Endothelial cell of umbilical vein (primary cell): ENCODE measurements around the gene TRIM67. TPM values are rescaled to one million over a fixed set of nuclear protein-coding genes. Genes with fewer than 3 reads are reported as not detected.

ENCODE experiments used
- BruUV-seq: library from RNA; stranded (reverse); fragments of 400-500 nt; replicated peaks from 2 replicates; lab custom pipeline; 2021; lab: Mats Ljungman, UMichigan
- CTCF ChIA-PET: fragments of 300-600, 350-600 bp; sonication (Branson Sonifier 250); formaldehyde crosslinking; loops from one replicate; lab custom pipeline; 2021; ENCODE audit warnings: antibody characterized with exemption, inconsistent platforms; lab: Charles Lee
- POLR2A ChIA-PET: fragments of 300-600, 350-600 bp; sonication (Branson Sonifier 250); formaldehyde crosslinking; loops from one replicate; lab custom pipeline; 2021; ENCODE audit warnings: antibody characterized with exemption, inconsistent platforms; lab: Charles Lee
- DNase-seq: peaks from one replicate; pipeline ENCODE4 v3.0.0-alpha.2; 2011; ENCODE audit warnings: low read depth, low spot score
- FAIRE-seq: peaks from 2 replicates; lab custom pipeline; 2011; peaks lifted over from hg19 to GRCh38; lab: Jason Lieb, UNC
- H2AFZ ChIP-seq: 2 replicates; pipeline ENCODE4 v1.6.0; 2012; ENCODE audit warnings: low read depth, low read length, control low read depth, inconsistent platforms
- H3K27ac ChIP-seq: 2 replicates; pipeline ENCODE4 v1.5.1; 2011; ENCODE audit warnings: low read depth, mild to moderate bottlenecking, control low read depth, low read length, moderate library complexity; ENCODE audit not compliant: insufficient read depth
- H3K27me3 ChIP-seq, 2 experiments: 2 replicates each; pipeline versions ENCODE4 v1.6.0 to v1.6.1; 2011; ENCODE audit warnings: low read length in 2 of 2, mixed read lengths in 1 of 2; ENCODE audit not compliant: control insufficient read depth in 2 of 2, insufficient read depth in 2 of 2
- H3K36me3 ChIP-seq, 2 experiments: 2 replicates in 1 of 2; 3 replicates in 1 of 2; pipeline ENCODE4 v1.5.1; 2011; ENCODE audit warnings: low read length in 2 of 2, mild to moderate bottlenecking in 1 of 2, moderate library complexity in 1 of 2; ENCODE audit not compliant: control insufficient read depth in 2 of 2, insufficient read depth in 2 of 2; ENCODE audit errors: extremely low read depth in 1 of 2
- H3K4me1 ChIP-seq: 3 replicates; pipeline ENCODE4 v1.5.1; 2011; ENCODE audit warnings: mild to moderate bottlenecking, low read length; ENCODE audit not compliant: control insufficient read depth, insufficient read depth; ENCODE audit errors: extremely low read depth
- H3K4me2 ChIP-seq: 2 replicates; pipeline ENCODE4 v1.6.1; 2011; ENCODE audit warnings: low read length, control low read depth, mixed read lengths; ENCODE audit not compliant: insufficient read depth
- H3K4me3 ChIP-seq, 3 experiments: fragments of 200-600 bp in 1 of 3; sonication (generic), shearing (Covaris generic) in 1 of 3; replicated peaks in 1 of 3; 2 replicates each; pipeline ENCODE4 v1.5.1; 2011 to 2016; ENCODE audit warnings: control low read depth in 3 of 3, low read length in 3 of 3, mild to moderate bottlenecking in 2 of 3, inconsistent platforms in 1 of 3, low read depth in 1 of 3, moderate library complexity in 1 of 3; ENCODE audit not compliant: insufficient read depth in 1 of 3
- H3K79me2 ChIP-seq: 2 replicates; pipeline ENCODE4 v1.6.0; 2012; ENCODE audit warnings: low read length, inconsistent platforms; ENCODE audit not compliant: control insufficient read depth, insufficient read depth
- H3K9ac ChIP-seq: replicated peaks from 2 replicates; pipeline ENCODE3; 2011; ENCODE audit warnings: low read length, control low read depth; ENCODE audit not compliant: insufficient read depth; ENCODE audit errors: extremely low read depth
- H3K9me1 ChIP-seq: replicated peaks from 3 replicates; pipeline ENCODE4 v1.6.0; 2011; ENCODE audit warnings: mild to moderate bottlenecking, low read length; ENCODE audit not compliant: control insufficient read depth, insufficient read depth; ENCODE audit errors: extremely low read depth
- H3K9me3 ChIP-seq: replicated peaks from 2 replicates; pipeline ENCODE4 v1.5.1; 2012; ENCODE audit warnings: low read length, inconsistent platforms; ENCODE audit not compliant: control insufficient read depth, insufficient read depth
- H4K20me1 ChIP-seq: replicated peaks from 2 replicates; pipeline ENCODE3; 2011; ENCODE audit warnings: mild to moderate bottlenecking, low read length; ENCODE audit not compliant: control insufficient read depth, insufficient read depth; ENCODE audit errors: extremely low read depth
- FOS ChIP-seq: IDR thresholded peaks from 2 replicates; pipeline ENCODE4 v1.6.1; 2011; ENCODE audit warnings: mild to moderate bottlenecking, low read length, moderate library complexity, borderline replicate concordance; ENCODE audit not compliant: insufficient read depth
- GATA2 ChIP-seq: IDR thresholded peaks from 2 replicates; pipeline ENCODE4 v1.7.0; 2011; ENCODE audit warnings: low read depth, mild to moderate bottlenecking, moderate library complexity, mixed read lengths, low read length; ENCODE audit not compliant: insufficient read length, insufficient read depth
- MAX ChIP-seq: IDR thresholded peaks from 2 replicates; pipeline ENCODE4 v1.6.1; 2011; ENCODE audit not compliant: insufficient read depth, insufficient read length
- POLR2AphosphoS5 ChIP-seq: IDR thresholded peaks from 2 replicates; pipeline ENCODE4 v1.6.1; 2012; ENCODE audit warnings: low read depth, mild to moderate bottlenecking, control low read depth, low read length, moderate library complexity; ENCODE audit not compliant: insufficient read depth
- dilution Hi-C: fragments of 300-500 bp; cut with MboI; formaldehyde crosslinking; loops from one replicate; pipeline ENCODE4 v1.15.0; 2019; ENCODE audit warnings: low sequenced_read_pairs; ENCODE audit not compliant: extremely low pct_ligation_motif_present
- intact Hi-C: fragments of 100-400 bp; cut with micrococcal nuclease; formaldehyde crosslinking; loops from one replicate; pipeline ENCODE4 v1.10.0; 2022
- polyA plus RNA-seq, 4 experiments: library from polyadenylated mRNA; depleted of rRNA in 3 of 4; stranded (reverse) in 3 of 4; unstranded in 1 of 4; fragments of >200 nt; gene quantifications; 2 replicates each; pipeline versions ENCODE4 v1.2.1 to v1.2.3, GENCODE V29; 2011 to 2012; ENCODE audit warnings: missing spikeins in 1 of 4
- total RNA-seq: library from RNA; stranded (reverse); gene quantifications from 2 replicates; pipeline ENCODE4 v1.2.3, GENCODE V29; 2021

TRIM67 gene
- total and polyA plus RNA-seq, 2 donors (not counting 3 experiments of a cell fraction or from before 2014, with no cell fraction given): not detected

- no peak overlapping the region for H3K4me3 ChIP-seq
- no peaks in the 10 kb centered on the region for H4K20me1 ChIP-seq
- no peaks in the 10 kb centered on the region for H3K9me3 ChIP-seq
- no peak for FAIRE-seq
- no peak overlapping the region for H3K9ac ChIP-seq
- no TSS peak for BruUV-seq
- dilution Hi-C loops: no loop called here
- H3K9me1 ChIP-seq: no peaks in the 10 kb centered on the region
- no peaks in the 10 kb centered on the region for H3K79me2 ChIP-seq
- TF ChIP-seq MAX (no peak), FOS (no peak), POLR2AphosphoS5 (no peak), GATA2 (no peak)
- intact Hi-C loops: no loop called here
- POLR2A ChIA-PET: no interaction called here
- H3K36me3 ChIP-seq: peaks cover 0 to 4% of the 10 kb centered on the region in 2 experiments
- no peak overlapping the region for H3K27ac ChIP-seq
- CTCF ChIA-PET: no interaction called here
- H3K4me1 ChIP-seq: no peaks in the 10 kb centered on the region
- H3K27me3 ChIP-seq: peaks cover 3 to 6% of the 10 kb centered on the region in 2 experiments
- no peak overlapping the region for H2AFZ ChIP-seq
- no peak overlapping the region for H3K4me2 ChIP-seq
- no peak for DNase-seq
Measured at GRCh38 chr1:231219422-231220401, 57.9 kb downstream of the TRIM67 start.

GRCh38 chr1:231220801-231221200, 58.9 kb downstream of the TRIM67 start:
- H3K4me3 ChIP-seq: no peak overlapping the region
- no peaks in the 10 kb centered on the region for H3K9me3 ChIP-seq
- peaks cover 0 to 10% of the 10 kb centered on the region in 2 experiments for H3K36me3 ChIP-seq
- no peak overlapping the region for H2AFZ ChIP-seq
- no peaks in the 10 kb centered on the region for H3K9me1 ChIP-seq
- peaks cover 3 to 6% of the 10 kb centered on the region in 2 experiments for H3K27me3 ChIP-seq
- dilution Hi-C loops (no loop called here), intact Hi-C loops (no loop called here)
- POLR2A ChIA-PET: no interaction called here
- DNase-seq: no peak
- BruUV-seq: no TSS peak
- no peaks in the 10 kb centered on the region for H4K20me1 ChIP-seq
- H3K4me2 ChIP-seq: no peak overlapping the region
- TF ChIP-seq POLR2AphosphoS5: no peak
- no peak for TF ChIP-seq MAX
- TF ChIP-seq GATA2: no peak
- no peak overlapping the region for H3K27ac ChIP-seq
- H3K4me1 ChIP-seq: no peaks in the 10 kb centered on the region
- no peak for FAIRE-seq
- H3K79me2 ChIP-seq: no peaks in the 10 kb centered on the region
- H3K9ac ChIP-seq: no peak overlapping the region
- CTCF ChIA-PET: no interaction called here
